Stimulated activated CD4-positive, alpha-beta T cell treated with anti-CD3 and anti-CD28 coated beads, TNF-alpha, amount 100 ng/mL, for 24 hours (primary cell): ENCODE results near the gene GREB1.

Experiments
- DNase-seq, 3 experiments: peaks; one replicate each; pipeline ENCODE4 v3.0.0-alpha.2; 2020; ENCODE audit warnings: low read depth in 3 of 3

Gene GREB1

DNA sequence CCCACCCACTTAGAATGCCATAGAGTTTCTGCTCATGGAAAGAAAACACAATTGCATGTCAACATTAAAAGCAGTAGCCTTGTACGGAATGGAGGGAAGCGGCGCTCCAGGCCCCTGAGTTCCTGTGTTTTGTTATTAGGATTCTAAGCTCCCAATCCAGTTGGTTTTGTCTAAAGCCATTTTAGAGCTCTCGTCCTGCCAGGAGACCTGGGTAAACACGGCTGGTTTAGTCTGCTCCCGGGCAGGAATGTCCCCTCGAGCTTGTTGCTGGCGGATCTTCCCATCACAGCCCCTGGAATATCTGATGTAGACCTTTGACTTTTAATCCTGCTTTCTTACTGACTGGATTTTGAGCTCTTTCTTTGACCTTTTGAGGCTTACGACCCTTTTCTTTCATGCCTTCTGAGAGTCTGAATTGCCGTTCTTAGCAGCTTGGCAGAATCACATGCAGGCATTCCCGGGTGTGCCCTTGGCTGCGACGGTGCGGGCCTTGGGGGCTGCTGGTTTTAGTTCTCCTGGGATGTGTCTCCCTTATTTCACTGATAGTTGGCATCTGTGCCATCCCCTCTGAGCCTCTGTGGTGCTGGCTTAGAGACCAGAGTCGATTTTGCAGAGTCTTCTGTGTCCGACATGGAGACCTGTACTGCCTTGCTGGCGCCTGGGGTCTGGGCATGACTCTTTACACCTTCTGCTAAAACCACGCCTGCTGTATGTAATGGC lies 25.4 kb downstream of the GREB1 start:
- DNase-seq: no peak

DNA sequence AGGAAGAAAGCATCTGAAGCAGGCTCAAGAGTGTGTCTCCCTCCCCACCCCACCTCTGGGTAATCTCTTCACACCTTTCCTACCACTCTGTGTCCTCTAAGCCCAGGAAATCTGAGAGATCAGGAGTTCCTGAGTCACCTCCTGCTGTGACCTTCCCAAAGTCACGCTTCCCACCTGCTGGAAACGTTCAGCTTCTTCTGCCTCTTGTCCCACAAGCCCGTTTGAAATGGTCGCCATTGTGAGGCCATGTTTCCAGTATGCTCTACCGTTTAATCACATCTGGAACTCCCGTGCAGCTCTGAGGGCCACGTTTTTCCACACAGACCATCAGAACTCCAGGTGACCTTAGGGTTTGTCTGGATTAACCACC lies 25.9 kb downstream of the GREB1 start:
- no peak for DNase-seq

DNA sequence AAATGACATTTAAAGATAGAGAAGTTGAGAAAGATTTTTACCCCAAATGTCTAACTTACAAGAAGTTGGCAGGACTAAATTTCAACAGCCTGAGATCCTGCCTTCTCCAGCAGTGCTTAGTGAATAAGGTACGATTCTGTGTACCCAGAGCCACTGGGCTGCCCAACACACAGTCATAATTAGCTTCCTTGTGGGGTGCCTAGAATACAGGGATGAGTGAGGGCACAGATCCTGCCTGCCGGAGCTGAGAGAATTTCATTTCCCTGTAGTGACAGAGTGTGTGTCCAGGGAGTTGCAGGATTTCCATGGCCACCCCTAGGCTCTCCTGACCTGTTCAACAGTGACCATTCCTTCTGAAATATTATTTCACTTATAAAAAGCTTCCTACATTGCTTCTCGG lies 27.0 kb downstream of the GREB1 start:
- DNase-seq: no peak

DNA sequence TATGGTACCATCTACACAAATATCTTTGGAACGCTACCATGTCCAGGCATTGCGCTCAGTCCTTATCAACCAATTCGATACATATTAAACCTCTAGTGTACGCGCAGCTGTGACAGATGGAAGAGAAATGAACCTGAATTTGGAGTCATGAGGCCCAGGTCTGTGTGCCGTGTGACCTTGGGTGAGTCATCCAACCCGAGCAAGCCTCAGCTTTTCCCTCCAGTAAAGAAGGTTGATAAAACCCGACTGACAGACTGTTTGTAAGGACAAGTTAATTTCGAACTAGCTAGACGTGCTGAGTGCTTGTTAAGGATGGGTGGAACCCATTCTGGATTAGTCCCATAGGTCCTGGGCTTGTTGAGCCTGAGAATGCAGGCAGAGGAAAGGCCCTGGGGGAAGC lies 28.2 kb downstream of the GREB1 start:
- no peak for DNase-seq

DNA sequence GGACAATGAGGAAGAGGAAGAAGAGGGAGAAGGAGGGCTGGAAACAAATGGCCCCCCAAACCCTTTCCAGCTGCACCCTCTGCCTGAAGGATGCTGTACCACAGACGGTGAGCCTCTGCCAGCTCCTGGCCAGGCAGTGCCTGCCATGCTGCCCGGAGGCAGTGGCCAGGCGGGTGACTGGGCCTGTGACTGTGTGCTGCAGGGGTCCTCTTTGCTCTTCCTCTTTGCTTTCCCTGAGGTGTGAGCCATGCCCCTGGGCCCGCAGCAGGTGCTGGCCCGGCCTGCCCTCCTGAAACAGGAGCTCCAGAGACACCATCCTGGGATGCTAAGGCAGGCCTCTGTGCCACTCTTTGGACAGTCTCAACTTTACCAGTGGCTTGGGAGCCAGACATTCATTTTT lies 28.6 kb downstream of the GREB1 start:
- DNase-seq: no peak

DNA sequence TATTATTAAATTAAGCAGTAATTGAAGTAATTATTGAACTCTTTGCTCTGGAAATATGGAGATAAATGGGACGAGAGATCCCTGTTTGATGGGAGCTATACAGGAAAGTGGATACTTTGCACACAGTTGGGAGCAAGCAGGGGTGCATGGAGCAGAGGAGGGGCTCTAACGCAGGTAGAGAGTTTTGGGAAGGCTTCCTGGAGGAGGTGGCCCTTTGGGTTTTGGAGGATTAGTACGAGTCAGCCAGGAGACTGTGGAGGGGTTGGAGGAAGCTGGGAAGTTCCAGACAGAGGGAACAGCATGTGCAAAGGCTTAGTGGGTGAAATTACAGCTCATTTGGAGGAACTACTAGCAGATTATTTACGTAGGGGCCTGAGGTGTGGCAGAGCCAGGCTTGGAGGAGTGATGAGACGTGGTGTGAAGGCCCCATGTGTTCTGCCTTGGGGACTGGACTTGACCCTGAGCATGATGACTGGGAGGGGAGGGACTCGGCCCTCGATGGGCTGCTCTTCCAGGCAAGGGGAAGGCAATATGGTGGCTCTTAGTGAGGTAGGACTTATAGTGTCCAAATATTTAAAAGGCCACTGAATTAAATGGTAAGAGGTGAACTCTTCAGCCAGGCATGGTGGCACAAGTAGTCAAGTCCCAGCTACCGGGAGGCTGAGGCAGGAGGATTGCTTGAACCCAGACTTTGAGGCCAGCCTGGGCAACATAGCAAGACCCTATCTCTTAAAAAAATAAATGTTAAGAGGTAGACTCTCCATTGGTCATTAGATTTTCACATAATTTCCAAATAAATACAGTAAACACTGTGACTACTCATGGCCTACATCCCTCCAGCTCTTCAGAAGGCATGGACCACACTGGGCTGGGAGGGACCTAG lies 30.2 kb downstream of the GREB1 start:
- no peak for DNase-seq

DNA sequence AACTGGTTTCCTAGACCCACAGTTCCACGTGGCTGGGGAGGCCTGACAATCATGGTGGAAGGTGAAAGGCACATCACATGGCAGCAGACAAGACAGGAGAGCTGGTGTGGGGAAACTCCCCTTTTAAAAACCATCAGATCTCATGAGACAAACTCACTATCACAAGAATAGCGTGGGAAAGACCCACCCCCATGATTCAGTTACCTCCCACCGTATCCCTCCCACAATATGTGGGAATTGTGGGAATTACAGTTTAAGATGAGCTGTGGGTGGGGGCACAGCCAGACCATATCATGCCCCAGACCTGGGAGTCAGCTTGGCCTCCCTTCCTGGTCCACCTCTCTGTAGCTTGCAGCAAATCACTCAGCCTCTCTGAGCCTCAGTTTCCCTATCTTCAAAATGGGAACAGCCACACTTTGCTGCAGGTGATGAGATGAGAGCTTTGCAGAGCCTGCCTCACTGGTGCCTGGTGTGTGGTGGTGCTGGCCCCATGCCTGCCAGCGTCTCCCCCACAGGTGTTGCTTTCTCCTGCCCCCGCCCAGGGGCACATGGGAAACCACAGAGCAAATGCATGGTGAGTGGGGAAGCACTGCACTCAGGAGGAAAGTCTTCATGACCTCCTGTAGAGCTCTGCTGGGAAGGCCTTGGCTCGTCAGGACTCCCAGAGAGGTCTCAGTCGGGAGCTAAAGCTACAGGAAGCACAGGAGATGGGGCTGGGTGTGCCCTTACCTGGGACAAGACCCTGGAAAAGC lies 31.1 kb downstream of the GREB1 start:
- no peak for DNase-seq

DNA sequence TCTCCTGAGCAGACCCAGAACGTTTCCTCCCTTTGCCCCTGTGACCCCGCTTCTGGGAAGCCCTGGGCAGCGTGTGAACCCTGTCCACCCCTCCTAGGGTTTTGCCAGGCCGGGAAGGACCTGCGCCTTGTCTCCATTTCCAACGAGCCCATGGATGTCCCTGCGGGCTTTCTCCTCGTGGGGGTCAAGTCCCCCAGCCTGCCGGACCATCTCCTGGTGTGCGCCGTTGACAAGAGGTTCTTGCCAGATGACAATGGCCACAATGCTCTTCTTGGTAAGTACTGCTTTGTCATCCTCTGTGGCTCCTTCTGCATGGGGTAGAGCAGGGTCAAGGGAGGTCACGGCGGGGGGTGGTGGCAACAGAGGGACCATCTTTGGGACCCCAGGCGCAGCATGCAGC lies 32.5 kb downstream of the GREB1 start:
- DNase-seq: no peak

DNA sequence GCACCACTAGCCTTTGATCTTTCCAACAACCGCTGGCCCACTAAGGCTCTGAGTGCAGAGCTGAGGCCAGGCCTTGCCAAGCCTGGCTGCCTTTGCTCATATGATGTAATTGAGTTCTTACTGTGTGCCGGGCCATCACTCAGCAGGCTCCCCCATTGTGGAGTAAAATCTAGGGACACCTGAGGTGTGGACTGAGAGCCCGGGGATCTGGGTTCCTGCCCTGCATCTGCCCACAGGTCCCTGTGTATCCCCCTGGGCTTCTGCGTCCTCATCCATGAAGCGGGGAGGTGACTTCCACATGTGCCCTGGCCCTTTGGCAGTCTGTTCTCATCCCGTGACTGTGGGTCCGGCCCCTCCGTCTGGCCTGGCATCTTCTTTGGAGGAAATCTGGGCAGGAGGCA lies 33.8 kb downstream of the GREB1 start:
- DNase-seq: no peak

DNA sequence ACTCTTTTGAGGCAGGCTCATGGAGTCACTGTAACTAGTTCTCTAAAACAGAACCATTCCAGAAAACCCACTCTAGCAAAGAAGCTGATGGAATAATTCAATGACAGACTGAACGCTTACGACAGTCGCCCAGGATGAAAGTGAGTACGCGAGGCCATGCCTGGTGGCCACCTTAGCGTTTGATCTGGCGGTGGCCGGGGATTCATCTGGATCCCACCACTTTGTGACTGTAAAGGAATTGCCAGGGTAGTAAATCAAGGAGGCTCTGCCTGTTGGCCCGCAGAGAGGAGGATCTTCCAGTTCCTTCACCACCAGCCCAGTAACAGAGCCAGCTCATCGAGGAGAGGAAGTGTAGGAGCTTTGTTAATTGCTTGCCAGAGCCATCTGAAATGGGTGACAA lies 34.6 kb downstream of the GREB1 start:
- no peak for DNase-seq

DNA sequence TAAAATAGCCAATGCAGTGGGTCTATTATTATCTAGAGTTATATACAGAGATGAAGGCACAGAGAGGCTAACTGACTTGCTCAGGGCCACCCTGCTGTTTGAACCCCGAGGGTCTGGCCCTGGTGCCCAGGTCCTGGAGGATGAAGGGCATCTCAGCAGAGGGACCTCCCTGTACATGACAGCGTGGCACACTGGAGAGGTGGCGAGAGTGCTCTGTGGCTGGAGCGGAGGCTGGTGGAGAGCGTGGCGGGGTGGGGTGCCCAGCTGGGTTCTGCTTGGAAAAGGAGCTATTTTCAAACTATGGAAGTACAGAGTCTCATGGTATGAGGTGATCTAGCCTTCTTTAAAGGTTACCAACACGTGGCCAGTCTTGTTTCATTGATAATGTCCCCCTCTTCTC lies 35.8 kb downstream of the GREB1 start:
- no peak for DNase-seq

DNA sequence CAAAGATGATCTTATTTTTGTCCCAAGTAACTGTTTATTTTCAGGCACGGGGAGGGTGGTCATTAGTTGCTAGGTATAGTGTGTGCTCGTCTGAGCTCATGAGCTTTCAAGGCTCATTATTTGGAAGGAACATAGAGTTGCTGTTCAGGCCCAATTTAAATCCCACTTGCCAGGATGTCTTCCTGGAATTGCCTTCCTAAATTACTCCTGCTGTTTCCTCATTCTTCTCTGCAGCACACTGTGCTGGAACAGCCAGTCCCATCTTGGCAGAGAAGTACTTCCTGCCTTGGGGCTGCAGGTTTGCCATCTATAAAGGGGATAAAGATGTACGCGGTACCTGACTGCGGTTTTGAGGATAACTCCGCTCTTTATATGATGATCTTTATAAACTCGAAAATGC lies 37.3 kb downstream of the GREB1 start:
- no peak for DNase-seq

DNA sequence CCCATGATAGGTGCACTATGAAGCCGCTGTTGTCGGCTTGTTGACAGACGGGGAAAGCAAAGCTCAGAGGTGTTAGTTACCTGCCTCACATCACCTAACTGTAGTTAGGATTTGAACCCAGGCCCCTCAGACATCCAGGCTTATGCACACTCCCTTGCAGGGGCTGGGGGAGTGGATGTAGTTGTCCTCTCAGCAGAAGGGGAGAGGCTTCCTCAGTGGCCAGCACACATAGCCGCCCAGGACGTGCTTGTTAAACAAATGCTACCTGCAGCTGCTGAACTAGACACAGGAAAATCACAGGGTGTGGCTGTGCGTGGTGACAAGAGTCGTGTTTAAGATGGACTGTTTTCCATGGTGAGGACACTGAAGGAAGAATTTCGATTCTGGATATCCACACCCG lies 39.2 kb downstream of the GREB1 start:
- DNase-seq: no peak

DNA sequence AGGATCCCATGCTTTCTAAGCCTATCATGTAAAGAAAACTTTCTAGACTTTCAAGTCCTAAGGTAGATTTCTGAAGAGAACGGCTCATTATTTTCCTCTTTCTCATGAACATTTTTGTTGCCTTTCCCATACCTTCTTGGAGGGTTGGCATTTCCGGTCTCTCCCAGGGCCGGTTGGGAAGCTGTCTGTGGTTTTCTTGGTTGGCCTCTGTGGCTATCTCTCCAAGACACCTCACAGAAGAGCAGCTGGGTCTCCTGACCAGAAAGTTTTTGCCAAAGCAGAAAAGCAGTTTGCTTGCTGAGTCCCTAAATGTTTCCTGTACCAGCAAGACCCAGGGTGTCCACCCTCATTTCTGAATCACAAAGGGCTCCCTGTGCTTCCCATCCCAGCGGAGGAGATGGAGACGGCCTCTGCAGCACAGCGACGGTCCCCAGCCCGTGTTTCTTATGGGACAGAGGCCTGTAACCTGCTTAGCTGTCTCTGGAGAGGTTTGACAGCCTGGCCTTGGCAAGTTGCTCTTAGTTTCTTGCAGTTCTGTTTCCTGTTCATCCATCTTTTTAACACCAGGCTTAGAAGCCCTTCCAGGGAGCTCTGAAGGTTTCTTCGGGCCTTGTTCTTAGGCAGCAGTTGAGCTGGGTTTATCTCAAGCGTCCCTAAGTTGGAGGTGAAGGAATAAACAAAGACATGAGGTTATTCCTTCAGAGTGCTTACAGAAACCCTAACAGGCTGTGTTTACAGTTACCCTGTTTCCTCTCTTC lies 39.8 kb downstream of the GREB1 start:
- no peak for DNase-seq

DNA sequence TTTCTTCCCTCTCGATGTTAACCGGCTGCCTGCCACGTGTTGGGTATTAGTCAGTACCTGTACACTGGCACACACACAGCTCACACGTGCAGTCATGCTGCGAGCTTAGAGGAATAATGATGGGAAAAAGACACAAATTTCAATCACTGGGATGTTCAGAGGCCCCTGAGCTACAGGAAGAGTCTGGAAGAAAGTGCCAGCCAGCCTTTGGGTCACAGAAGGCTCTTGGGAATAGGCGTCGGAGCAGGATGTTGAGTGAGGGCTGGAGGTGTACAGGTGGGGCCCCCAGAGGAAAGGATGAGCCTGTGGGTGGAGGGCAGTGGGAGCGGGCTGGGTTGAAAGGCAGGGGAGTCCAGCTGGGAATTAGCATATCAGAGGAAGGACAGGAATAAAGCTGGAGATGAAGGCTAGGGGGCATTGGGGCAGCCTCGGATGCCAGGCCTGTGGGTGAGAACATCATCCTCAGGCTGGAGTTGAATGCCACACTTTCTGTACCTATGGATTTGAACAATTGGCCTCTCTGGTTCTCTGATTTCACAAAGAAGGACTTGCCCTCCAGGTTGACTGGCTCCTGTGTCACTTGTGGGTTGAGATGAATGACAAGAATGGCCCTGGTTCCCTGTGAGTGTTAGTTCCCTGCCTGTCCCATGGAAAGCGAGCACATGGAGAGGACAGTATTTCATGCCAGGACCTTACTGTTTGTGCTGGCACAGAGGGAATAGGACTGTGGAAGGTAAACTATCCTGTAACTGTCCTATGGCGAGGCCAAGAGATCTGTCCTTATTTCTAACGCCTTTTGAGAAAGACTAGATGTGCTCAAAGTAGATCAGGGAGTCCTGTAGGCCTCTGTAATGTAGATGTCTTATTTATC lies 40.6 kb downstream of the GREB1 start:
- DNase-seq: no peak

DNA sequence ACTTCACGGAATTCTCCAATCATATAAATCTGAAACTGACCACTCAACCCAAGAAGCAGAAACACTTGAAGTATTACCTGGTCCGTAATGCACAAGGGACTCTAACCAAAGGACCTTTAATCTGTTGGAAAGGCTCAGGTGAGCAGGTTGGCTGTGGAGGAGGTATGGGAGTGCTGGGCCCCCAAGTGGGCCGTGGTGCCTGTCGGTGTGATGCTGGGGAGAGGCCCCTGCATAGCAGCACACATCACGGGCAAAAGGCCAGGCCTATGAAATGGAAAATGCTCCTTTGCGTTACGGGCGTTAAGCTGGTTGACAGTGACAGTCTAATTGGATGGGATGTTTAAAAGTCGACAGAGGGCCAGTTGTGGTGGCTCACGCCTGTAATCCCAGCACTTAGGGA lies 42.6 kb downstream of the GREB1 start:
- no peak for DNase-seq

DNA sequence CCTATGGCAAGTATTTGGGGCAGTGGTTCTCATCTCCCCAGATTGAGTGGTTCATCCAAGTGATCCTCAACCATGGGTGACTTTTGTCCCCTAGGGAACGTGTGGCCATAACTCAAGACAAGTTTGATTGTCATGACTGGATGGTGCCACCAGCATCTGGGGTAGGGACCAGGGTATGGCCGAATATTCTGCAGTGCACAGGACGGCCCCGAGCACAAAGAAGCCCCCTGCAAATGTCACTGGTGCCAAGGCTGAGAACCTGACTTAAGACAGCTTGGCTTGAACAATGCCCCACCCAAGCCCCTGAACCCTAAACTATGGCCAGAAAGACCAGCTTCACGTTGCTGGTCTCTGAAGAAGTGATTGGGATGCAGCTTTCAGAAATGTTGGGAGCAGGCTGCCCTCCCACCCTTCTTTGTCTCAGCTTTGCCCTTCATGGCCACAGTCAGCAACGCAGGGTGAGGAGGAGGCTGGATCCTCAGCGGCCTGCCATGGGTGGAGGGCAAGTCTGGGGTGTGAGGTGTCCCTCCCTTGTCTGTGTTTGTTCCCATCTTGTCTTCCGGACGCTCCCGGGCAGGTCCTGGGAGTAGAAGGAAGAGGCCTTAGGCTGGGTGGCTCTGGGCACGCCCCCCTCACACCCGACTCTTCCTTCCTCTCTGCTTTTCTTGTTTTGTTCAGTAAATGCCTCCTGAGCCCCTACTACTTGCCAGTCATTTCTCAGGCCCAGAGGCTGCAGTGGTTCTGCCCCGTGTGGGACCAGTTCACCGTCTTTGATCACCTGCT lies 43.4 kb downstream of the GREB1 start:
- DNase-seq: no peak

DNA sequence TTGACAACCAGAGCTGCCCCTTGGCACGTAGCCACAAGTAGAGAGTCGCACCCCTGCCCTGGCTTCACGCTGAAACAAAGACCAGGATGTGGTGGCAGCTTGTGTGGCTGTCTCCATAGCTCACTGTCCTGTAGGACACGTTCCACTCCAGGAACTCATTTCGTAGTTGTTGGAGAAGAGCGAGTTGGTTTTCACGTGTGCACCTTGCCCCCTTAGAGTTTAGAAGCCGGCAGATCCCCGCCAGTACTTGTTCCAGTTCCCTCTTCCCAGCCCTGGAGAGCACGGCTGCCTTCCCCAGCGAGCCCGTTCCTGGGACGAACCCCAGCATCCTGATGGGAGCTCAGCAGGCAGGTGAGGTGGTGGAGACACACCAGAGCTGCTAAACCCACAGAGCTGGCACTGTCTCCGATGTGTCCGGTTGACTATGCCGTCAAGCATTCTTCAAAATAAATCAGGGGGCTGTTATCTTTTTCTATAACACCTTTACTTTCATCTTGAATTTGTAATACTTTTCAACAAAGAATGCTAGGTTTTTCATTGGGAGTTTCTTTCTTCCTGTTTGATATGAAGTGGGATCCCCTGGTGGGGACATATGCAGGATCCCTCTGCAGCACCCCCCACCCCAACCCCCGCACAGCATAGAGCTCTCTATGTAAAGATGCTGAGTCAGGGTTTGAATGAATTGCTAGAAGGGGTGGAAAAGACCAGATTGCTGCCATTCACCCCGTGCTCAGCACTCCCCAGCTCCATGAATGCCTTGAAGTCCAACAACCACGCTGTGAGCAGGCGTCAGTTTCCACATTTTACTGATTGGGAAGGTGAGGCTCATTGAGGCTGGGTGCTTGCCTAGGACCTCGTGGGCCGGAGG lies 44.5 kb downstream of the GREB1 start:
- DNase-seq: no peak
